GM18951 (cell line): ENCODE measurements around the gene ELL.
A peak's percentile ranks its signal among the peaks of the same experiment; 100 is the strongest.
"Not testable (repeated sequence)": the region's sequence is repeated elsewhere in the genome, so short reads cannot be mapped to it uniquely, and the experiment has no call there.

Source experiments
- POLR2A ChIP-seq: IDR thresholded peaks from 4 replicates; pipeline ENCODE4 v1.6.1; 2011; ENCODE audit warnings: mild to moderate bottlenecking; ENCODE audit not compliant: insufficient read length, insufficient read depth; ENCODE audit errors: extremely low read depth
- in situ Hi-C: fragments of 300-500 bp; cut with MboI; formaldehyde crosslinking; loops from one replicate; pipeline ENCODE4 v1.12.0; 2022; ENCODE audit warnings: low sequenced_read_pairs, mixed read lengths, inconsistent platforms; ENCODE audit not compliant: unreplicated experiment

Gene ELL

DNA sequence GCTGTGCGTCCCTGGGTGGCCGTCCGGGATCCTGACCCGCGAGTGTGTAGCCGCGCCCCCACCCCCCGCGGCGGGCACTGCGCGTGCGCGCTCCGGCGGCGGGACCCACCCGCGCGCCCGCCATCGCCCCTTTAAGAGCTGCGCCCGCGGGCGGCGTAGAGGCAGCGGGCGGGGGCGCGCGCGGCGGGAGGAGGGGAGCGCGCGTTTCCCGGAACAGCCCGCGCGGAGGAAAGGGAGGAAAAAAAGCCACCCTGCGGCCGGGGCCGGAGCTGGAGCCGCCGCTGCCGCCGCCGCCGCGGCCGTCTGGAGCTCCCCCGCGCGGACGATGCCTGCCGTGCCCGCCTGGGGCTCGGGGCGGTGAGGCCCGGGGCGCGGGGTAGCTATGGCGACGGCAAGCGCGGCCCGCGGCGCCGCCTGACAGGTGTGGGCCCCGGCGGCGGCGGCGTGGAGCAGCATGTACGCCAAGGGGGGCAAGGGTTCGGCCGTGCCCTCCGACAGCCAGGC is 102.6 kb downstream of the ELL start, which contains the start of gene SSBP4:
TSS of gene SSBP4 (plus strand) at position 204 of the 504 bp plus-strand sequence. CDS start at position 455, 251 bp downstream.
- in situ Hi-C loops: no loop called here
- peak; percentile 40 for TF ChIP-seq POLR2A

DNA sequence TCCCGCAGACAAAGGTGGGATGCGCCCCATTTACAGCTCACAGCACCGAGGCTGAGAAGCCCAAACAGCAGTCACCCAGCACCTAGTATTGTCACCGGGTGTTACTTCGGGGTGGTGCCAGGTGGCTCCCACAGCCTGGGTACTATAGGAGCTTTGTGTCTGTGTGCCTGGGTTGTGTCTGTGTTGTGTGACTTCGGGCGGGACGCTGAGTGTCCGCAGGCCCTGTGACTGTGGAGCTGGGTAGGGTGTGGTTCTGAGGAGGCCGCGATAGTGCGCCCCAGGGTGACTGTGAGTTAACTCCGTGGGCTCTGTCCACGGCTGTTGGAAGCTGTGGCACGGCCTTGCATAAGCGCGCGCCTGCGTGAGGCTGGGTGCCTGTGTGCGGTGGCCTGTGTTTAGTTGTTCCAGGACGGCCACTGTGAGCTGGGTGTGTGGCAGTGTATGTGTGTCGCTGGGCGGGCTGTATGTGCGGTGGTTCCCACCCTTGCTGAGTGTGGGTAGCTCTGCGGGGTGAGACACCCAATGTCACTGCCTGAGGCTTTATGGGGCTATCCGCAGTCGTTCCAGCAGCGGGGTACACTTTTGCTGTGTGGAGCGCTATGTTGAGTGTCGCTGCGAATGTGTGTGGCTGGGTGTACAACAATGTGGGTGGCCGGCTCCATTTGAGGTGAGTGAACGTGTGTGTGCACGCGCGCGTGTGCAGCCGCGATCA is 103.2 kb downstream of the ELL start:
- in situ Hi-C loops: no loop called here
- TF ChIP-seq POLR2A: no peak

DNA sequence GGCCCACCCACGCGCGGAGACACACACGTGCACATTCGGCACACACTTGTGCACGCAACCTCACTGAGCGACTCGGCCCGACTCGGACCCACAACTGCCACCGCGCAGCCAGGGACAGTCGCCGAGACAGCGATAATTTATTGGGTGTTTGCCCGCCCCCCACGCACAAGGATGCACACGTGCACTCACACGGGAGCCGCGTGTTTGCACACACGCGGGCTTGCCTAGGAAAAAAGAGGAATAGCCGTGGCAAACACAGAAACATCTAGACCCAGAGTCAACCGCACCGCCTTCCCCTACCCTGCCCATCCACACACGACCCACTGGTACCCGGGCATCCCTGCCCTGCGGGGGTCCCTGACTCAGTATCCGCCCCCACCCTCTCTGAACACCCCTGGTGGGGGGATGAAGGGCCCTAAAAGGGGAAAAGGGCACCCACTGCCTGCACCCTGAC is 103.8 kb downstream of the ELL start:
- TF ChIP-seq POLR2A: no peak
- in situ Hi-C loops: no loop called here

DNA sequence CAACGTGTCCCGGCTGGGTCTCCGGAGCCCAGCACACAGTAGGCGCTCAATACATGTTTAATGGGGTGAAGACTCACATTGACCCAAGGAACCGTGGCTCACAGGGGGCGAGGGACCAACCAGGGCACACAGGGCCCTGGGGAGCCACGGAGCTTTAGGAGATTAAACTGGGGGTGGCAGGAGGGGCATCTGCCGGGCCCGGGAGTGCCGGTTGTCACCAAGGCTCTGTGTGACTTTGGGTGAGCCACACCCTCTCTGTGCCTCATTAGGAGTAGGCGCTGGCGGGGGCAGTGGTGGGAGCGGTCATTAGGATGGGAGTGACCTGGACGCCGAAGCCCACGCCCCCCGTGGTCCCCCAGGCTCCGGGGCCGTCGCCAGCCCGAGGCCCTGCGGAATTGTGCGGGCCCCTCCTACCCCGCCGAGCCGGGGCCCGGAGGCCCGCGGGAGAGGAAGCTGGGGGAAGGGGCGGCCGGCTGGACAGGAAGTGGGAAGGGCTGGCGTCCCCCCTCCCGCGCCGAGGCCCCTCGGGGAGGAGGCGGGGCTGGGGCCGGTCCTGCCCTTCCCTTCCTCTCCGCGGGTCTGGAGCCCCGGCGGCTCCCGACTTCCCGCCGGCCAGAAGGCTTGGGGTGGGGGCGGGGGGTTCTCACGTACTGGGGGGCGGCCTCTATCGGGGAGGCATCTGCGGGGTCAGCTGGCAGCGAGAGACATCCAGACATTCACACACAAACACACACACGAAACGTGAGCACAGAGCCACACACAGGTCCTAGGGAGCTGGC is 104.4 kb downstream of the ELL start:
- peak; percentile 61 for TF ChIP-seq POLR2A
- in situ Hi-C loops: no loop called here

DNA sequence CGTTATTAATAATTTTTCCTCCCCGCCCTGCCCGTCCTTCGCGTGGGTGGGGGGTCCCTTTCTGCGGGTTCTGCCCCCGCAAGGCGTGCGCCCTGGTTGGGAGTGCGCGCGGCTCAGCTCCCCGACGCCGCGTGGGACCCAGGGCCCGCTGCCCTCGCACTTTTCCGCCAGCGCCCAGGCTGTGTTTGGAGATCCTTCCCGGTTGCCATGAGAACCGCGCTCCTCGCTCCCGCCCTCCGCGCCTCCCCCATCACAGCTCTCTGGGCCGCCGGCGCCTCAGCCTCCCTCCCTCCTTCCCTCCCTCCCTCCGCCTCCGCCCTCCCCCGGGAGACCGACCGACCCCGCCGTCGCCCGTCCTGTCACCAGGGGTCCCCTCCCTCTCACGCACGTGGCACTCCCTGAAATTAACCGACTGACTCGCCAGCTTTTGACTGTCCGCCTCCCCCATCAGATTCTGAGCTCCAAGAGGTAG is 105.1 kb downstream of the ELL start:
- in situ Hi-C loops: no loop called here
- no peak for TF ChIP-seq POLR2A

DNA sequence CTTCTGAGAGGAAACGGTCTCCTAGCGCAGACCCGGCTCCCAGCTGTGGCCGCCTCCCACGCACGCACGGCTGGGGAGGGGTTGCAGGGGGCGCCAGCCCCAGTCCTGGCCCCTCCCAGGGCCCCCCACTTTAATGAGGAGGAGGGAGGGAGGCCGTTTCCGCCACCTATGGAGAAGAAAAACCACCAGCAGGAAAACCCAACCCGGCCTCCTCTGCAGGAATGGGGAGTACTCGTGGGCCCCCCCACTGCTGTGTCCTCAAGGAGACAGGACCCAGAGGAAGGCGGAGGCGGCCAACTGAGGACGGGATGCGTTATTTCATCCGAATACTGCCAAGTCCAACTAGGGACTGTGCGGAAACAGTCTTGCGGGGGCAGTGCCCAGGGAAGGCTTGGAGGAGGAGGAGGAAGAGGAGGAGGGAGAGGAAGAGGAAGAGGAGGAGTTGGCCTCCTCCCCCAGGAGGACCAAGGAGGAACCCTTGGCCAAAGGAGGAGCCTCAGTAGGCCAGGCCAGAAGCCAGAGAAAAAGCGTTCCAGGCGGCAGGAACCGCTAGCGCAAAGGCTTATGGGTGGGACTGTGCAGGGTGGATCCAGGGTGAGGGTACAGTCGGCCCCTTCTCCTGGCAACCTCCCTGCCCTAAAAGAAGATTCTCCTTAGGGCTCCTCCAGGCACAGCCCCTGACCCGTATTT is 106.5 kb downstream of the ELL start:
- in situ Hi-C loops: no loop called here
- TF ChIP-seq POLR2A: no peak

DNA sequence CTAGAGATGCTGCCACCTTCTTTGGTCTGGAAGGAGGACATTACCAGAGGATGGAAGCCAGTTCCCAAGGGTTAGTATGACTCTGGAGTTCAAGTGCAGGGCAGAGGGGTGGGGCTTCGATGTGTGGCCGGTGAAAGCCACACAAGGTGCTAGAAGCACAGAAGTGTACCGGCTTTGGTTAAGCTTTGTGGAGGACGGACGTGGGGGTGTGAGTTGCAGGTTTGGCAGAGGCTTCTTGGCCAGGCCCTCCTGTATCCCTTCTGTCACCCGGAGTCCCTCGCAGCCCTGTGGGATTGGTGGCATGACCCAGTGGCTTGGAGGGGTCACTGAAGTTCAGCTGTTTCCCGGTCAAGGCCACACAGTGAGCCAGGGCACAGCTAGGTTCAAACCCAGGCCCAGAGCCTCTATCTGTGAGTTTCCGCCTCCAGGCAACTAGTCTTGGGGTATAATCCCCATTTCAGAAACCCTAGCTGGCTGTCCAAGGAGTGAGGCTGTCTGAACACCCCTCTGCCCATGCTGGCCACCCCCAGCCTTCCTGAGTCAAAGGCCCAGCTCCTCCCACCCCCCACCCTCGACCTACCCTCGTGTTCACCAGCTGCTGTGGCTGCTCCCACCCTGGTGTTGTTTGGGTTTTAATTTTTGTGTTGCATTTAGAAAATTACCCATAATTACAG is 107.2 kb downstream of the ELL start:
- TF ChIP-seq POLR2A: no peak
- in situ Hi-C loops: loop anchor here (5.0 kb wide), 1 partner anchor 67 kb away; no protein-coding TSS in a partner anchor

DNA sequence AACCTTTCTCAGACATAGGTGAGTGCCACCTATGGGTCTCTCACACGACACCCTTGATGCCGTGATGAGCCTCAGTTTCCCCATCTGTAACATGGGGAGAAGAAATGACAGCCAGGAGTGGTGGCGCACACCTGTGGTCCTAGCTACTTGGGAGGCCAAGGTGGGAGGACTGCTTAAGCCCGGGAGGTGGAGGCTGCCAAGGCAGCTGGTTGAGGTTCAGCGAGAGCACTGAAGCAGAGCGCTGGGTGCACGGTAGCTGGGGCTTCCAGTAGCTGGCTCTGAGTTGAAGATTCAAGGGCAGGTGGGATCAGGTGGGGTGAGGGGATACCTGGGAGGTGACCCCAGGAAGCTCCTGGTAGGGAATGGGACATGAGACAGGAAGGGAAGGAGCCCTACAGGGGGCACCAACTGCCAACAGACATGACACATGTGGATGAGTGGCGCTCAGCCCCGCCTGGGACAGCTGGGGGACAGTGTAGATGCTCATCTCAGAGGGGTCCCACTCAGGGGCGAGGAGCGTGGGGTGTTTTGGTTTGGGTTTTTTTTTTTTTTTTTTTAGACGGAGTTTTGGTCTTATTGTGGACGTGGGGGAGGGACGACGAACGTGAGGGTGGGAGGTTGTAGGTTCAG is 109.1 kb downstream of the ELL start:
- no peak for TF ChIP-seq POLR2A
- in situ Hi-C loops: loop anchor here (5.0 kb wide), 1 partner anchor 65 kb away; no protein-coding TSS in a partner anchor

DNA sequence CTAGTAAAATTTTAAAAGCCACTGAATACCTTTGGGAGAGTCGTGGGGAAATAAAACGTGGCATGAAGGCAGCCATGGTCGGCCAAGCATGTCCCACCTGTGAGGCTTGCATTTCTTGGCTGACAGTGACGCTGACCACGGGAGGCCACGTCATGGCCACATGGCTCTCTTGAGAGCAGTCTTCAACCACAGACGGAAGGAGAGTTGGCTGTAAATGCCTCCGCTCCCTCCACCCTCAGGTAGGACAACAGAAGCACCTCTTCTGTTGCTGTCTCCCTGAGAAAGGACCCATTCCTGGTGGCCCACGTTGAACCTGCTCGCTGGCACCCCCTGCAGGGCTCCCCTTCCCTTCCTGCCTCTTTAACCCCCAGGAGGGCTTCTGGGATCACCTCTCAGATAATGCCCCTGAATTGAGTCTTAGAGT is 113.8 kb downstream of the ELL start:
- in situ Hi-C loops: no loop called here
- TF ChIP-seq POLR2A: no peak

DNA sequence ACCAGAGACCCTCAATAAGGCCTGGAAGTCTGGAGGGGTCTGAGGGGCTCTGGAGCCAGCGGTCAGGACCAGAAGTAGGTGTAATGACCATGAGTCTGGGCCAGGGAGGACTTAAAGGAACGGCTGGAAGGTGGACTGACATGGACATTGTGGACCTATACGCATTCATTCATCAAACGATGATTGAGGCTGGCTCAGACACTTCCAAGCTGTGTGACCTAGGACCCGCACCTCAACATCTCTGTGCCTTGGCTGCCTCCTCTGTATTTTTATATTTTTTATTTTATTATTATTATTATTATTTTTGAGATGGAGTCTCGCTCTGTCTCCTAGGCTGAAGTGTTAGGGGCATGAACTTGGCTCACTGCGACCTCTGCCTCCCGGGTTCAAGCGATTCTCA is 115.1 kb downstream of the ELL start:
- in situ Hi-C loops: no loop called here
- TF ChIP-seq POLR2A: no peak

DNA sequence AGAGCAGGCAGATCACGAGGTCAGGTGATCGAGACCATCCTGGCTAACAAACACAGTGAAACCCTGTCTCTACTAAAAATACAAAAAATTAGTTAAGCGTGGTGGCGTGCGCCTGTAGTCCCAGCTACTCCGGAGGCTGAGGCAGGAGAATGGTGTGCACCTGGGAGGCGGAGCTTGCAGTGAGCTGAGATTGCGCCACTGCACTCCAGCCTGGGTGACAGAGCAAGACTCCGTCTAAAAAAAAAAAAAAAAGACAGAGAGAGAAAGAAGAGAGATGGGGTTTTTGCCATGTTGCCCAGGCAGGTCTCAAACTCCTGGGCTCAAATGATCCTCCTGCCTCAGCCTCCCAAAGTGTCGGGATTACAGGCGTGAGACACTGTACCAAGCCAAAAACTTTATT is 116.1 kb downstream of the ELL start:
- in situ Hi-C loops: not testable (repeated sequence)

DNA sequence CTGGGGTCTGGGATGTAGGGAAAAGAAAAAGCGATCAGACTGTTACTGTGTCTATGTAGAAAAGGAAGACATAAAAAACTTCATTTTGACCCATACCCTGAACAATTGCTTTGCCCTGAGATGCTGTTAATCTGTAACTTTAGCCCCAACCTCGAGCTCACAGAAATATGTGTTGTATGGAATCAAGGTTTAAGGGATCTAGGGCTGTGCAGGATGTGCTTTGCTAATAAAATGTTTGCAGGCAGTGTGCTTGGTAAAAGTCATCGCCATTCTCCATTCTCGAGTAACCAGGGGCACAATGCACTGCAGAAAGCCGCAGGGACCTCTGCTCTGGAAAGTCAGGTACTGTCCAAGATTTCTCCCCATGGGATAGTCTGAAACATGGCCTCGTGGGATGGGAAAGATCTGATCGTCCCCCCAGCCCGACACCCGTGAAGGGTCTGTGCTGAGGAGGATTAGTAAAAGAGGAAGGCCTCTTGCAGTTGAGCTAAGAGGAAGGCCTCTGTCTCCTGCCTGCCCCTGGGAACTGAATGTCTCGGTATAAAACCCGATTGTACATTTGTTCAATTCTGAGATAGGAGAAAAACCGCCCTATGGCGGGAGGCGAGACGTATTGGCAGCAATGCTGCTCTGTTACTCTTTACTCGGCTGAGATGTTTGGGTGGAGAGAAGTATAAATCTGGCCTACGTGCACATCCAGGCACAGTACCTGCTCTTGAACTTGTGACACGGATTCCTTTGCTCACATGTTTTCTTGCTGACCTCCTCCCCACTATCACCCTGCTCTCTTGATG is 119.2 kb downstream of the ELL start:
- in situ Hi-C loops: not testable (repeated sequence)
